ENCODE data around the gene NINL.

- no peak for TF ChIP-seq CTCF (IDR thresholded peaks at IDR 0.05)
- TF ChIP-seq POLR2A (IDR thresholded peaks at IDR 0.05): no peak
Observed at GRCh38 chr20:25483431-25484132, 101.7 kb downstream of the NINL start.
